NCI-H345 (cell line): ENCODE results near the gene LMOD2.

ENCODE experiments used
- DNase-seq: peaks from one replicate; lab custom pipeline; 2025; lab: John Stamatoyannopoulos, UW

The LMOD2 gene

GRCh38 chr7:123639631-123640030 lies 16.0 kb upstream of the LMOD2 start:
- DNase-seq, result no peak

DNA sequence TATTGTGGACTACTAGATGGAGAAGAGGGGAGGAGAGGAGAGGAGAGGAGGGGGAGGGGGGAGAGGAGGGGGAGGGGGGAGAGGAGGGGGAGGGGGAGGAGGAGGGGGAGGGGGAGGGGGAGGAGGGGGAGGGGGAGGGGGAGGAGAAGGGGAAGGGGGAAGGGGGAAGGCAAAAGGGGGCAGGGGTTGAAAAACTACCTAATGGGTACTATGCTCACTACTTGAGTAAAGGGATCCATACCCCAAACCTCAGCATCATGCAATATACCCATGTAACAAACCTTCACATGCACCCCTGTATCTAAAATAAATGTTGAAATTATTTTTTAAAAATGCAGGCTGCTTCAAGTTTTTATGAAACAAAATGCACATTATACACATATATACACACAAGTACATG lies 15.1 kb upstream of the LMOD2 start:
- DNase-seq, result no peak

DNA sequence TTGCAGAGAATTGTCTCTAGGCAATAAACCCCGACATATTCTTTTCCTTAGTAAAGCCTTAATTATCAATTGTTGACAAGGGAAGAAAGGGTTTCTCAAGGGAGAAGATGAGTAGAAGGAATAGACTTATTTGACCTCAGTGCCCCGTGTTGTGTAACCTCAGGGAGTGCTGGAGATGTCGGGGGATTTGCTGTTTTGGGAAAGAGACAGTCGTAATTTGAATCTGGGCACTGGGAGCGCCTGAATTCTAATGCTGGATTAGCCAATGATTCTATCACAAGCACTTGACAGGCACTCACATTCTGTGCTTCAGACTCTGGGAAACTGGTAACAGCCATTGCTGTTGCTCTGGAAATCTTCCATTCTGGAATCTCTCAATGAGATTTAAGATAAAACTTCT lies 13.8 kb upstream of the LMOD2 start:
- DNase-seq, result no peak

GRCh38 chr7:123643495-123644441 lies 11.9 kb upstream of the LMOD2 start:
- peak; percentile 90 for DNase-seq

- DNase-seq, result no peak
These were observed 10.2 kb upstream of the LMOD2 start for GRCh38 chr7:123645516-123645915.

- DNase-seq, result no peak
These were observed 8.4 kb upstream of the LMOD2 start for GRCh38 chr7:123647106-123647730.

- DNase-seq, result no peak
These were observed 5.7 kb upstream of the LMOD2 start for GRCh38 chr7:123649964-123650363.

DNA sequence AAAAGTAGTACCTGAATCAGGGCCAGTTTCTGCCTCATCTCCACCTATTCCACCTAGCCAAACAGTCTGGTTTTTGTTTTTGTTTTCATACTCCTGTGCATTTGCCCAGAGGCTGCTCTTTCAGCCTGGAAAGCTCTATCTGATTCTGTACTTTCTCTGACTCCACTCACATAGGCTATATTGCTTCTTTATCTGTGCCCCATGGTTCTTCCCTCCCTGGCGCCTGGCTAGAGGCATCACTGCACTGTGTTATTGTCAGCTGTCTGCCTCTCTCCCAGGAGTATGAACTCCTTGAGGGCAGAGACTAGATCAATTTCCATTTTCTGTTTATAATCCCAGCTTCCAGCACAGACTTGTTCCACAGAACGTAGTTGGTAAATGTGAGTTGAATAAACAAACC lies 5.1 kb upstream of the LMOD2 start:
- DNase-seq, result no peak

DNA sequence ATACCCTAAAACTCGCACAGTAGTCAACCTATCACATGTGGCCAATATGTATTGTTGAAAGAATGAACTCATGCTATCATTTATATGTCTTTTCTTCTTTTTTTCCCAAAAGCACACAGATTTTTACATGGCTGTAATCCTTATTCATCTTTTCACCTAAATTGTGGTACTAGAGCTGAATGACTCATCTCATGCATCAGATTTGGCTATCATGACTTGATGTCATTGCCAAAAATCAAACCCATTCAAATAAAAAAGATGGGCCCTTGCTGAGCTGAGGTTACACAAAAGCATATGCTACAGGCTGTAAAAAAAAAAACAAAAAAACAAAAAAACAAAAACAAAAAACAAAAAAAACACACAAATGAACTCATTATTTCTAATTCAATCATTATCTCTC lies 3.3 kb upstream of the LMOD2 start:
- no peak for DNase-seq

GRCh38 chr7:123653162-123653561 lies 2.5 kb upstream of the LMOD2 start:
- DNase-seq, result no peak

DNA sequence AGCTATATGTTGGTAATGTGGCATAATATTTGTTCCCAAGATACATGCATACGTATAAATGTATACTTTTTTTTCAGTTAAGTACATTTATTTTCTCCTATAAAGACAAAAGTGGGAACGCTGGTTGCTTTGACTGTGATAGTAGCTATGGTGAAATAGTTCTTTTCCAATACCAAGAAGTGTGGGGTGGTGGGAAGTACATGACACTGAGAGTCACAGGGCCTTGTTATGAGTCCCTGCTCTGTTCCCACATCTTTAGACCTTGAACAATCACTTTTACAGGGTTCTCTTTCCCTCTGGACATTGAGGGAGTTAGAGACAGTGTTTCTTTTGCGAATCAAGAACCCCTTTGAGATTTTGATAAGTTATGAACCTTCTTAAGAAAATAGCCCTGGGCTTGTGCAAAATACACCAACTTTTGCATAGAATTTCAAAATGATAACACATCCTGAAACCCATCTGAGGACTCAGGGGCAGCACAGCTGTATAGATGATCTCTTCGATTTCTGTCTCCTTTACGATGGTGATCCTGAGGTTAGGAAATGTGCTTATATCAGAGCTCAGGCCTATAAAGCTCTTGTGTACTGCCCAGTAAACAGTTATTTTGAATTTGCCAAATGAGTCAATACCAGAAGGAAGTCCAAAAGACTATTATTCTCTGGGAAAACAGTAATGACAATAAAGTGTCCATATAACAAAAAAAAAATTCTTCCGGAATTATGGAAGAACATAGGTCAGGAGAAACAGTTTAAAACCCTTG lies 1.1 kb downstream of the LMOD2 start:
- no peak for DNase-seq

DNA sequence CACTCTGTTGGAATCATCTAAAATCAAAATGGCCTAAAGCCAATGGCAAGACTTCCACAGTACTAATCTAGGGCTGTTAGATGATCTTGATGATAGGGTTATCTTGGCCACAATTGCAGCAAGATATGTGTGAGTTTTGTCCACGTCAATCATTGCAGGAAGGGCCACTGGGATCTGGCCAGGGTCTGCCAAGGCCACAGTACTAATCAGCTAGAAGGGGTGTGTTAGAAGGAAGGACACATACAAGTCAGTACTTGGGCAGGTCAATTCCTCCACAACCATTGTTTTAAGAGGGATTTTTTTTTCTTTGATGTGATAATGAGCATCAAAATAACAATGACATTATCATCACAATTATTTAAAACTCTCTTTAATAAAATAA lies 1.6 kb downstream of the LMOD2 start:
- no peak for DNase-seq

DNA sequence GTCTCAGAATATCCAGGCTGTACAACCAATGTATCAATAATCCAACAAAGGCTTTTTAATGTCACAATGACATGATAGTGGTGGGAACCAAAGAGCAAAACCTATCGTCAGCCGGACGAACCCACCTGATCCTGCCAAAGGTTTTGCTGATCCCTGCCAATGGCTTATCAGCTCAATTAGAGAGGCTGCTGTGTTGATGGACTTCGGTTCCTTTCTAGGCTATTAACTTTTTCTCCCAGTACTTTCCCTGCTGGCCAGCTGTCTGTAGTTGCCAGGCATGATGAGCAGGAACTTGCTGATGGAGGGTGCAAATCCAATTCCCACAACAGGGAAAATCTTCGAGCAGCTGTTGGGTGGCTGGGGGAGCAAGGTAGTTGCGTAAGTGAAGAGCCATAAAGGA lies 2.4 kb downstream of the LMOD2 start:
- no peak for DNase-seq

- no peak for DNase-seq
These were observed 5.1 kb downstream of the LMOD2 start for GRCh38 chr7:123660514-123661354.

DNA sequence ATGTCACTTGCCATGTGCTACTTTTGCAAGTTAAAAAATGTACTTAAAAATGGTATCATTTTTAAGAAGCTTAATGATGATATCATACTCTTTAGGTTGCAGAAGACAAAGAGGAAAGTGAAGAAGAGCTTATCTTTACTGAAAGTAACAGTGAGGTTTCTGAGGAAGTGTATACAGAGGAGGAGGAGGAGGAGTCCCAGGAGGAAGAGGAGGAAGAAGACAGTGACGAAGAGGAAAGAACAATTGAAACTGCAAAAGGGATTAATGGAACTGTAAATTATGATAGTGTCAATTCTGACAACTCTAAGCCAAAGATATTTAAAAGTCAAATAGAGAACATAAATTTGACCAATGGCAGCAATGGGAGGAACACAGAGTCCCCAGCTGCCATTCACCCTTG lies 6.1 kb downstream of the LMOD2 start:
- no peak for DNase-seq

DNA sequence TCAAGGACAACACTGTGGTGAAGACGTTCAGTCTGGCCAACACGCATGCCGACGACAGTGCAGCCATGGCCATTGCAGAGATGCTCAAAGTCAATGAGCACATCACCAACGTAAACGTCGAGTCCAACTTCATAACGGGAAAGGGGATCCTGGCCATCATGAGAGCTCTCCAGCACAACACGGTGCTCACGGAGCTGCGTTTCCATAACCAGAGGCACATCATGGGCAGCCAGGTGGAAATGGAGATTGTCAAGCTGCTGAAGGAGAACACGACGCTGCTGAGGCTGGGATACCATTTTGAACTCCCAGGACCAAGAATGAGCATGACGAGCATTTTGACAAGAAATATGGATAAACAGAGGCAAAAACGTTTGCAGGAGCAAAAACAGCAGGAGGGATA lies 6.6 kb downstream of the LMOD2 start:
- DNase-seq, result no peak

GRCh38 chr7:123662755-123663154 lies 7.1 kb downstream of the LMOD2 start:
- no peak for DNase-seq

DNA sequence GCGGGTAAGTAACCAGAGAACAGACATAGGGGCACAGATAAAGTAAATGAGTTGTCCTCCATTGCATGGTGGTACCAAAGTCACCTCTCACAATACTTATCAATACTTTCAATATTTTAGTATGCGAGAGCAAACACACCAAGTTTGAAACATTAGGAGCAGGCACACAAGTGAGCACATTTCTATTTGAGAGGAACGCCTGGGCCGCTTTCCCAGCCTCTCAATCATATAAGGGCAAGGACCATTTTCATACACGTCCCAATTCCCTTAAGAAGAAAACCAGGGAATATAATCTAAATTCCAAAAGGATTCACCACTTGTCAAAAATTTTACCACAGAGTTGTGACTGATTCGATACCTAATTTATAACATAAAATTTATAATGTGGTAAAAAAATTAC lies 7.5 kb downstream of the LMOD2 start:
- no peak for DNase-seq

- DNase-seq, result no peak
These were observed 9.5 kb downstream of the LMOD2 start for GRCh38 chr7:123665157-123665556.

- DNase-seq, result no peak
These were observed 10.2 kb downstream of the LMOD2 start for GRCh38 chr7:123665896-123666295.

GRCh38 chr7:123666492-123666891 lies 10.8 kb downstream of the LMOD2 start:
- no peak for DNase-seq

GRCh38 chr7:123669485-123669884 lies 13.8 kb downstream of the LMOD2 start:
- no peak for DNase-seq
